HCT116 (cell line): ENCODE measurements around the gene FLVCR2. TPM values are rescaled to one million over a fixed set of nuclear protein-coding genes. Genes with fewer than 3 reads are reported as not detected.

Experiments used
- ATAC-seq: fragments of 200-7000 bp; cut with Tn5 transposase; 2 replicates; pipeline ENCODE4 v1.9.1; 2020; ENCODE audit warnings: mild to moderate bottlenecking, moderate library complexity
- BruUV-seq: library from RNA; stranded (reverse); fragments of 400-500 nt; replicated peaks from 2 replicates; lab custom pipeline; 2021; lab: Mats Ljungman, UMichigan
- CTCF ChIA-PET: fragments of 300-600 bp; sonication (Branson Sonifier 250); formaldehyde crosslinking; loops from one replicate; lab custom pipeline; 2021; ENCODE audit warnings: antibody characterized with exemption; lab: Charles Lee
- POLR2A ChIA-PET: fragments of 300-600, 350-600 bp; sonication (Branson Sonifier 250); formaldehyde crosslinking; loops from one replicate; lab custom pipeline; 2021; ENCODE audit warnings: antibody characterized with exemption; lab: Charles Lee
- RAD21 ChIA-PET, 2 experiments: fragments of 300-600 bp; sonication (Branson Sonifier 250); formaldehyde crosslinking; loops; one replicate each; lab custom pipeline; 2023; ENCODE audit warnings: low total read pairs in 2 of 2; ENCODE audit not compliant: uncharacterized antibody in 2 of 2, unreplicated experiment in 2 of 2, low non-redundant PET in 1 of 2; lab: Charles Lee
- DNase-seq: peaks from one replicate; pipeline ENCODE4 v3.0.0-alpha.2; 2010; ENCODE audit warnings: low read depth, low spot score
- H2AFZ ChIP-seq: fragments of 200-600 bp; shearing (Covaris generic), sonication (generic); 2 replicates; pipeline ENCODE4 v1.6.1; 2017; ENCODE audit warnings: low read depth, mixed run types, mixed read lengths, antibody characterized with exemption, low read length; ENCODE audit not compliant: poor library complexity, severe bottlenecking
- H3K27ac ChIP-seq: 2 replicates; pipeline ENCODE4 v1.5.1; 2012; ENCODE audit warnings: low read depth, low read length
- H3K27me3 ChIP-seq: fragments of 200-600 bp; sonication (generic); 2 replicates; pipeline ENCODE4 v1.6.1; 2016; ENCODE audit warnings: mixed run types, low read length, mixed read lengths; ENCODE audit not compliant: insufficient read depth
- H3K36me3 ChIP-seq, 2 experiments: fragments of 200-500 bp in 1 of 2; fragments of 200-600 bp in 1 of 2; sonication (Bioruptor generic) in 1 of 2; sonication (generic) in 1 of 2; 2 replicates each; pipeline versions ENCODE4 v1.5.1 to v1.6.1; 2014 to 2016; ENCODE audit warnings: low read length in 2 of 2, inconsistent platforms in 1 of 2, mixed read lengths in 1 of 2, mixed run types in 1 of 2; ENCODE audit not compliant: insufficient read depth in 2 of 2, control insufficient read depth in 1 of 2
- H3K4me1 ChIP-seq, 2 experiments: fragments of 200-600 bp in 1 of 2; sonication (generic) in 1 of 2; 2 replicates each; pipeline versions ENCODE4 v1.5.1 to v1.6.1; 2012 to 2017; ENCODE audit warnings: low read length in 2 of 2, inconsistent platforms in 1 of 2, mild to moderate bottlenecking in 1 of 2, mixed read lengths in 1 of 2, mixed run types in 1 of 2, moderate library complexity in 1 of 2; ENCODE audit not compliant: insufficient read depth in 2 of 2, control insufficient read depth in 1 of 2
- H3K4me2 ChIP-seq: fragments of 200-600 bp; sonication (generic); 2 replicates; pipeline ENCODE4 v1.6.1; 2017; ENCODE audit warnings: mixed run types, low read length, mixed read lengths
- H3K4me3 ChIP-seq, 2 experiments: fragments of 200-600 bp in 1 of 2; sonication (generic) in 1 of 2; replicated peaks in 1 of 2; 2 replicates each; pipeline ENCODE4 v1.5.1; 2011 to 2016; ENCODE audit warnings: low read length in 2 of 2, control low read depth in 1 of 2, low read depth in 1 of 2, mild to moderate bottlenecking in 1 of 2, mixed read lengths in 1 of 2, mixed run types in 1 of 2
- H3K79me2 ChIP-seq: fragments of 200-600 bp; sonication (generic); 2 replicates; pipeline ENCODE4 v1.6.1; 2017; ENCODE audit warnings: mild to moderate bottlenecking, mixed run types, low read length, moderate library complexity, mixed read lengths; ENCODE audit not compliant: insufficient read depth
- H3K9ac ChIP-seq: fragments of 200-600 bp; sonication (generic); 2 replicates; pipeline ENCODE4 v1.6.1; 2016; ENCODE audit warnings: low read length, mixed read lengths
- H3K9me2 ChIP-seq: fragments of 200-600 bp; sonication (generic), shearing (Covaris generic); 2 replicates; pipeline ENCODE4 v1.6.1; 2017; ENCODE audit warnings: mixed run types, mild to moderate bottlenecking, moderate library complexity; ENCODE audit not compliant: insufficient read depth
- H3K9me3 ChIP-seq, 2 experiments: fragments of 200-500 bp in 1 of 2; fragments of 200-600 bp in 1 of 2; sonication (Bioruptor generic) in 1 of 2; sonication (generic) in 1 of 2; 2 replicates each; pipeline ENCODE4 v1.6.1; 2014 to 2017; ENCODE audit warnings: low read length in 2 of 2, mixed read lengths in 2 of 2, inconsistent platforms in 1 of 2, low read depth in 1 of 2, mild to moderate bottlenecking in 1 of 2, mixed run types in 1 of 2, moderate library complexity in 1 of 2; ENCODE audit not compliant: control insufficient read depth in 1 of 2, insufficient read depth in 1 of 2
- H4K20me1 ChIP-seq: fragments of 200-600 bp; sonication (generic), shearing (Covaris generic); 2 replicates; pipeline ENCODE4 v1.6.1; 2017; ENCODE audit warnings: mixed run types, mild to moderate bottlenecking, moderate library complexity; ENCODE audit not compliant: insufficient read depth
- ATF3 ChIP-seq: IDR thresholded peaks from 2 replicates; pipeline ENCODE4 v1.6.1; 2012
- EGR1 ChIP-seq: IDR thresholded peaks from 2 replicates; pipeline ENCODE4 v1.6.1; 2012; ENCODE audit warnings: low read depth
- FOSL1 ChIP-seq: IDR thresholded peaks from 2 replicates; pipeline ENCODE4 v1.6.1; 2012; ENCODE audit warnings: low read depth
- JUND ChIP-seq: IDR thresholded peaks from 2 replicates; pipeline ENCODE4 v1.6.1; 2012
- POLR2A ChIP-seq: IDR thresholded peaks from 2 replicates; pipeline ENCODE4 v1.7.0; 2011; ENCODE audit warnings: borderline replicate concordance; ENCODE audit not compliant: insufficient read depth, insufficient read length; ENCODE audit errors: extremely low read depth
- REST ChIP-seq: IDR thresholded peaks from 2 replicates; pipeline ENCODE4 v1.6.1; 2012; ENCODE audit warnings: low read depth
- SP1 ChIP-seq: IDR thresholded peaks from 2 replicates; pipeline ENCODE4 v1.6.1; 2012; ENCODE audit warnings: low read depth
- TCF7L2 ChIP-seq: IDR thresholded peaks from 2 replicates; pipeline ENCODE4 v1.7.0; 2011; ENCODE audit warnings: borderline replicate concordance, inconsistent platforms; ENCODE audit not compliant: insufficient read depth, insufficient read length; ENCODE audit errors: extremely low read depth
- ZNF274 ChIP-seq: fragments of 200-500 bp; sonication (Bioruptor generic); IDR thresholded peaks from 2 replicates; pipeline ENCODE4 v1.6.1; 2014; ENCODE audit warnings: mild to moderate bottlenecking, low read depth, low read length, inconsistent platforms
- intact Hi-C: fragments of 100-400 bp; cut with micrococcal nuclease; formaldehyde crosslinking; loops from 2 replicates; pipeline ENCODE4 v1.10.0; 2022
- total RNA-seq: library from RNA; stranded (reverse); gene quantifications from one replicate; pipeline ENCODE4 v1.2.1, GENCODE V29; 2021; ENCODE audit not compliant: unreplicated experiment
- TF ChIP-seq, protein P1 (sequence below), 3 experiments: fragments of 200-600 bp in 1 of 3; sonication (generic) in 1 of 3; IDR thresholded peaks in 2 of 3; conservative IDR thresholded peaks in 1 of 3; 2 replicates each; pipeline ENCODE4 v1.5.1; 2012 to 2017; ENCODE audit warnings: low read depth in 2 of 3, low read length in 2 of 3, antibody characterized with exemption in 1 of 3, borderline replicate concordance in 1 of 3, control low read depth in 1 of 3, mild to moderate bottlenecking in 1 of 3, mixed read lengths in 1 of 3, mixed run types in 1 of 3, moderate library complexity in 1 of 3; ENCODE audit not compliant: insufficient read depth in 1 of 3

FLVCR2 gene
- total RNA-seq, 1 experiment from 2014 or later = 0.84 TPM

DNA sequence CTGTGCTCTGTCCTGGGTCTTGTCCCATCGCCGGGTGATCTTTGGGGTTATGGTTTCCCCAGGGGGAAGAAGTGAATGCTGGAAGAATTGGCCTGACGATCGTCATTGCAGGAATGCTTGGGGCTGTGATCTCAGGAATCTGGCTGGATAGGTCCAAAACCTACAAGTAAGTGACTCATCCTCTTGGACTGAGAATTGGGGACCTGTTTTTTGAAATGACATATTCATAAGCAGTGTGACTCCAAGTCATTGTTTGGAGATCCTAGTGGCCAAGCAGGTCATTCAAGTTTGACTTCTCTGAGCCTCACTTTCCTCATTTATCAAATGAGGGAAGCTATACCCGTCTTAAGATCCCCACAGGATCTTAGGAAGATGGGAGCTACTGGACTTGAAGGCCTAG lies 56.4 kb downstream of the FLVCR2 start:
- H3K9ac ChIP-seq = no peak overlapping the region
- no TSS peak for BruUV-seq
- ChIA-PET CTCF (interaction anchor here (1.1 kb wide), 1 partner anchor 19 kb away, joined by 3 read pairs; no protein-coding TSS in a partner anchor), POLR2A (no interaction called here), RAD21 (no interaction called here)
- H3K79me2 ChIP-seq = no peaks in the 10 kb centered on the region
- peak; percentile 69 for ATAC-seq
- H3K4me3 ChIP-seq = no peak overlapping the region
- no peaks in the 10 kb centered on the region for H4K20me1 ChIP-seq
- no peaks in the 10 kb centered on the region for H3K9me3 ChIP-seq
- peaks cover 13 to 16% of the 10 kb centered on the region in 2 experiments for H3K4me1 ChIP-seq
- DNase-seq = peak; percentile 18
- intact Hi-C loops = no loop called here
- H3K4me2 ChIP-seq = peak overlapping the region; percentile 48
- no peak overlapping the region for H2AFZ ChIP-seq
- H3K27ac ChIP-seq = no peak overlapping the region
- no peaks in the 10 kb centered on the region for H3K27me3 ChIP-seq
- TF ChIP-seq ATF3 = no peak
- peak; percentile 53 for TF ChIP-seq JUND
- TF ChIP-seq FOSL1 = peak; percentile 52; the same call in 1 of the 2 replicates
- TF ChIP-seq SP1 = peak; percentile 50
- TF ChIP-seq, protein P1, sequence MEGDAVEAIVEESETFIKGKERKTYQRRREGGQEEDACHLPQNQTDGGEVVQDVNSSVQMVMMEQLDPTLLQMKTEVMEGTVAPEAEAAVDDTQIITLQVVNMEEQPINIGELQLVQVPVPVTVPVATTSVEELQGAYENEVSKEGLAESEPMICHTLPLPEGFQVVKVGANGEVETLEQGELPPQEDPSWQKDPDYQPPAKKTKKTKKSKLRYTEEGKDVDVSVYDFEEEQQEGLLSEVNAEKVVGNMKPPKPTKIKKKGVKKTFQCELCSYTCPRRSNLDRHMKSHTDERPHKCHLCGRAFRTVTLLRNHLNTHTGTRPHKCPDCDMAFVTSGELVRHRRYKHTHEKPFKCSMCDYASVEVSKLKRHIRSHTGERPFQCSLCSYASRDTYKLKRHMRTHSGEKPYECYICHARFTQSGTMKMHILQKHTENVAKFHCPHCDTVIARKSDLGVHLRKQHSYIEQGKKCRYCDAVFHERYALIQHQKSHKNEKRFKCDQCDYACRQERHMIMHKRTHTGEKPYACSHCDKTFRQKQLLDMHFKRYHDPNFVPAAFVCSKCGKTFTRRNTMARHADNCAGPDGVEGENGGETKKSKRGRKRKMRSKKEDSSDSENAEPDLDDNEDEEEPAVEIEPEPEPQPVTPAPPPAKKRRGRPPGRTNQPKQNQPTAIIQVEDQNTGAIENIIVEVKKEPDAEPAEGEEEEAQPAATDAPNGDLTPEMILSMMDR (IDR thresholded peaks at IDR 0.05 in 2 of 3, conservative IDR thresholded peaks at IDR 0.05 in 1 of 3; ENCODE audit: borderline replicate concordance in 1 of 3, insufficient read depth in 1 of 3, low read depth in 2 of 3, low read length in 2 of 3) = no peak
- TF ChIP-seq EGR1 = no peak
- TF ChIP-seq, all 23 proteins: peak for 3
- Histone ChIP-seq H3K36me3 (no peaks in the 10 kb centered on the region), H3K9me2 (no peaks in the 10 kb centered on the region)

DNA sequence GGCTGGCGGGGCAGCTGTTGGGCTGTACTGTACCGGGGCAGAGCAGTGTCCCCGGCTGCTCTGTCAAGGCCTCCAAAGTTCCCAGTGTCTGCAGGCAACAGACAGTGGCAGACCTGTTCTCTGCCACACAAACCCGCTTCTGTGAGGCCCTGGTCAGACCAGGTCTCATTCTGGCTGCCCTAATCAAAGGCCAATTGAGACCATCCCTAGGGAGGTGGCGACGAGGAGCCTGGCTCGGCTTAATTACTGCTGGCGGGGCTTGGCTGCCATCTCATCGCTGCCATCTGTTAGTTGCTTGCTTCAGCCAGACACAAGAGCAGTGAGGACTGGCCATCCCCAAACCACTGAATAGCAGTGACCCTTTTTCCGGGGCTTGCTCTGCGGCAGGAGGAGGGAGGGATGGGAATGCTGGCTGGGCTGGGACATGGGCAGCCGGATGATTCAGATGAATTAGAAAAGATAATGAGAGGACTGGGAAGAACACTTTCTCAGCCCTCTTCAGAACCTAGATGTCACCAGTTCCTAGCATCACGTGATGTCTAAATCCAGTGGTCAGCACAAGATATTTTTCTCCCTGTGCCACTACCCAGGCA lies 57.8 kb downstream of the FLVCR2 start:
- ChIA-PET CTCF (interaction anchor here (1.1 kb wide), 1 partner anchor 18 kb away, joined by 3 read pairs; no protein-coding TSS in a partner anchor), POLR2A (no interaction called here), RAD21 (no interaction called here)
- Histone ChIP-seq H3K27me3 (no peaks in the 10 kb centered on the region), H3K27ac (no peak overlapping the region), H3K36me3 (no peaks in the 10 kb centered on the region), H4K20me1 (no peaks in the 10 kb centered on the region), H2AFZ (no peak overlapping the region), H3K4me1 (peaks cover 13 to 16% of the 10 kb centered on the region in 2 experiments), H3K9ac (no peak overlapping the region), H3K4me2 (no peak overlapping the region), H3K79me2 (no peaks in the 10 kb centered on the region), H3K9me2 (peaks cover 2% of the 10 kb centered on the region; the same call in 1 of the 2 replicates), H3K4me3 (no peak overlapping the region), H3K9me3 (no peaks in the 10 kb centered on the region)
- intact Hi-C loops = no loop called here
- BruUV-seq = no TSS peak
- DNase-seq (no peak), ATAC-seq (no peak)
- TF ChIP-seq REST = no peak
- TF ChIP-seq, protein P1 (IDR thresholded peaks at IDR 0.05 in 2 of 3, conservative IDR thresholded peaks at IDR 0.05 in 1 of 3; ENCODE audit: borderline replicate concordance in 1 of 3, insufficient read depth in 1 of 3, low read depth in 2 of 3, low read length in 2 of 3) = no peak
- no peak for TF ChIP-seq POLR2A
- no peak for TF ChIP-seq TCF7L2
- TF ChIP-seq ZNF274 = no peak
- TF ChIP-seq JUND = no peak
